CD8-positive, alpha-beta memory T cell (primary cell): Measurements from ENCODE around the gene ILDR2. TPM values are rescaled to one million over a fixed set of nuclear protein-coding genes. Genes with fewer than 3 reads are reported as not detected.

ENCODE experiments used
- CTCF ChIA-PET: fragments of 350-600 bp; sonication (Branson Sonifier 250); formaldehyde crosslinking; loops from one replicate; lab custom pipeline; 2021; ENCODE audit warnings: antibody characterized with exemption; lab: Charles Lee
- POLR2A ChIA-PET: fragments of 350-600 bp; sonication (Branson Sonifier 250); formaldehyde crosslinking; loops from one replicate; lab custom pipeline; 2021; ENCODE audit warnings: antibody characterized with exemption; lab: Charles Lee
- DNase-seq, 5 donors: peaks; one replicate each; pipeline versions ENCODE4 v3.0.0 to v3.0.0-alpha.2; 2020 to 2022; ENCODE audit warnings: mixed read lengths in 1 of 5
- H3K27ac ChIP-seq: one replicate; pipeline ENCODE4 v1.7.0; 2013; ENCODE audit warnings: low read depth, mild to moderate bottlenecking, low read length, moderate library complexity
- H3K27me3 ChIP-seq: 2 replicates; pipeline ENCODE4 v1.7.0; 2013; ENCODE audit warnings: low read length, mild to moderate bottlenecking; ENCODE audit not compliant: insufficient read depth, poor library complexity, severe bottlenecking
- H3K36me3 ChIP-seq: 2 replicates; pipeline ENCODE4 v1.7.0; 2013; ENCODE audit warnings: mild to moderate bottlenecking, low read length, moderate library complexity; ENCODE audit not compliant: insufficient read depth
- H3K4me1 ChIP-seq: 2 replicates; pipeline ENCODE4 v1.7.0; 2013; ENCODE audit warnings: mild to moderate bottlenecking, low read length, moderate library complexity; ENCODE audit not compliant: insufficient read depth
- H3K4me3 ChIP-seq: 2 replicates; pipeline ENCODE4 v1.7.0; 2013; ENCODE audit warnings: mild to moderate bottlenecking, low read length
- H3K9me3 ChIP-seq: 2 replicates; pipeline ENCODE4 v1.7.0; 2013; ENCODE audit warnings: mild to moderate bottlenecking, low read length
- H3K27ac Mint-ChIP-seq, 8 donors: one replicate each; pipeline ENCODE4 v1.8.0; 2020 to 2021; ENCODE audit warnings: mixed read lengths in 8 of 8, mild to moderate bottlenecking in 6 of 8, inconsistent platforms in 3 of 8, moderate library complexity in 3 of 8
- H3K27me3 Mint-ChIP-seq, 2 donors: one replicate each; pipeline ENCODE4 v1.8.0; 2020 to 2021; ENCODE audit warnings: mixed read lengths in 2 of 2, mild to moderate bottlenecking in 1 of 2, moderate library complexity in 1 of 2
- H3K36me3 Mint-ChIP-seq, 3 donors: one replicate each; pipeline ENCODE4 v1.8.0; 2020 to 2021; ENCODE audit warnings: mixed read lengths in 3 of 3, inconsistent platforms in 1 of 3, mild to moderate bottlenecking in 1 of 3
- H3K4me1 Mint-ChIP-seq, 3 donors: one replicate each; pipeline ENCODE4 v1.8.0; 2020 to 2021; ENCODE audit warnings: mixed read lengths in 3 of 3, inconsistent platforms in 1 of 3, mild to moderate bottlenecking in 1 of 3
- H3K4me3 Mint-ChIP-seq, 7 donors: one replicate each; pipeline ENCODE4 v1.8.0; 2020 to 2021; ENCODE audit warnings: mixed read lengths in 7 of 7, mild to moderate bottlenecking in 6 of 7, moderate library complexity in 4 of 7, inconsistent platforms in 2 of 7
- H3K9me3 Mint-ChIP-seq, 5 donors: one replicate each; pipeline ENCODE4 v1.8.0; 2020 to 2022; ENCODE audit warnings: mixed read lengths in 5 of 5, mild to moderate bottlenecking in 3 of 5, moderate library complexity in 2 of 5, inconsistent platforms in 1 of 5
- polyA plus RNA-seq: library from polyadenylated mRNA; unstranded; fragments of 300-500 nt; fragmentation: Illumina TruSeq; gene quantifications from one replicate; pipeline ENCODE4 v1.2.3, GENCODE V29; 2021
- total RNA-seq, 2 experiments: library from RNA; stranded (reverse); gene quantifications; one replicate each; pipeline ENCODE4 v1.2.3, GENCODE V29; 2021

The ILDR2 gene
- total and polyA plus RNA-seq, 3 experiments from 2014 or later: 3.9 to 4.4 TPM; not detected in 1

DNA sequence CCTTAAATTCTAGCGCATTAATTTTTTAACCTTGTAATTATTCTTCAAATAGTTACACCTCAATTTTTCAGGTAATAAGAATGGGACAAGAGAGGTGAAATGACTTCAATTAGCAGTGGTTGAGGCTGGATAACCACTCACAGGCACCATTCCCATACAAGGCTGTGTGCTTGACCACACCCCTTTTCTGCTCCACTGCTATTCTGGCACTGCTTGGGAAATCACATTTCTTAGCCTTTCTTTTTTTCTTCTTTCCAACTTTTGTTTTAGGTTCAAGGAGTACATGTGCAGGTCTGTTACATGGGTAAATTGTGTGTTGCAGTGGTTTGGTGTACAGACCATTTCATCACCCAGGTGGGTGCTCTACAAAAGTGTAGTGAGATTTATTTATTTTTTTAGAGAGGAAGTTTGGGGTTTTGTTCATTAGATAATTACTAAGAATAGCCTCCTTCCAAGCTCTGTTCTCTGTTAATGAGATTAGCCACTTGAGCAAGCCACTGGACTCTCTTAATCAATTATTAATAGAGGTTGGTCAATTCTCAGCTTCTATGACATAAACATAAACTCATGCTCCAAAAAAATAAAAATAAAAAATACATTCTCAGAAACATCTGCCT lies 14.4 kb downstream of the ILDR2 start:
- Mint-ChIP-seq H3K9me3 (no peaks in the 10 kb centered on the region), H3K4me3 (no peak overlapping the region), H3K36me3 (no peaks in the 10 kb centered on the region), H3K4me1 (no peaks in the 10 kb centered on the region), H3K27ac (no peak overlapping the region), H3K27me3 (peaks cover 7 to 40% of the 10 kb centered on the region in 2 donors)
- H3K4me1 ChIP-seq: no peaks in the 10 kb centered on the region
- no peaks in the 10 kb centered on the region for H3K9me3 ChIP-seq
- no peak overlapping the region for H3K4me3 ChIP-seq
- ChIA-PET CTCF (no interaction called here), POLR2A (no interaction called here)
- H3K27ac ChIP-seq: no peak overlapping the region
- H3K36me3 ChIP-seq: no peaks in the 10 kb centered on the region
- no peaks in the 10 kb centered on the region for H3K27me3 ChIP-seq
- no peak for DNase-seq

GRCh38 chr1:166956872-166957271 lies 18.5 kb downstream of the ILDR2 start:
- Histone ChIP-seq H3K4me3 (no peak overlapping the region), H3K27me3 (no peaks in the 10 kb centered on the region), H3K36me3 (no peaks in the 10 kb centered on the region), H3K9me3 (no peaks in the 10 kb centered on the region), H3K4me1 (no peaks in the 10 kb centered on the region), H3K27ac (no peak overlapping the region)
- no peak overlapping the region for H3K27ac Mint-ChIP-seq
- POLR2A ChIA-PET: no interaction called here
- no peaks in the 10 kb centered on the region for H3K4me1 Mint-ChIP-seq
- H3K27me3 Mint-ChIP-seq: peaks cover 7 to 45% of the 10 kb centered on the region in 2 donors
- H3K4me3 Mint-ChIP-seq: no peak overlapping the region
- H3K36me3 Mint-ChIP-seq: no peaks in the 10 kb centered on the region
- CTCF ChIA-PET: interaction anchor here (1.5 kb wide), 1 partner anchor 9 kb away, joined by 3 read pairs; no protein-coding TSS in a partner anchor
- no peaks in the 10 kb centered on the region for H3K9me3 Mint-ChIP-seq
- no peak for DNase-seq

GRCh38 chr1:166956057-166956850 lies 19.1 kb downstream of the ILDR2 start:
- no peak overlapping the region for H3K4me3 Mint-ChIP-seq

GRCh38 chr1:166953491-166953890 lies 21.8 kb downstream of the ILDR2 start:
- Mint-ChIP-seq H3K27me3 (peaks cover 4 to 36% of the 10 kb centered on the region in 2 donors), H3K36me3 (no peaks in the 10 kb centered on the region), H3K9me3 (no peaks in the 10 kb centered on the region), H3K27ac (no peak overlapping the region), H3K4me1 (no peaks in the 10 kb centered on the region), H3K4me3 (no peak overlapping the region)
- no peaks in the 10 kb centered on the region for H3K9me3 ChIP-seq
- no peaks in the 10 kb centered on the region for H3K36me3 ChIP-seq
- DNase-seq: no peak
- H3K4me3 ChIP-seq: no peak overlapping the region
- no peak overlapping the region for H3K27ac ChIP-seq
- ChIA-PET POLR2A (no interaction called here), CTCF (no interaction called here)
- no peaks in the 10 kb centered on the region for H3K4me1 ChIP-seq
- H3K27me3 ChIP-seq: no peaks in the 10 kb centered on the region

More at GRCh38 chr1:166956057-166956850, 19.1 kb downstream of the ILDR2 start:
- H3K36me3 Mint-ChIP-seq: no peaks in the 10 kb centered on the region
- Histone ChIP-seq H3K4me1 (no peaks in the 10 kb centered on the region), H3K4me3 (no peak overlapping the region), H3K36me3 (no peaks in the 10 kb centered on the region), H3K27ac (no peak overlapping the region), H3K9me3 (no peaks in the 10 kb centered on the region), H3K27me3 (no peaks in the 10 kb centered on the region)
- peaks cover 7 to 45% of the 10 kb centered on the region in 2 donors for H3K27me3 Mint-ChIP-seq
- H3K9me3 Mint-ChIP-seq: no peaks in the 10 kb centered on the region
- no peaks in the 10 kb centered on the region for H3K4me1 Mint-ChIP-seq
- DNase-seq: no peak
- H3K27ac Mint-ChIP-seq: no peak overlapping the region
- POLR2A ChIA-PET: no interaction called here
- CTCF ChIA-PET: interaction anchor here (1.5 kb wide), 1 partner anchor 10 kb away, joined by 3 read pairs; no protein-coding TSS in a partner anchor

GRCh38 chr1:166952002-166952746 lies 23.2 kb downstream of the ILDR2 start:
- Histone ChIP-seq H3K4me3 (no peak overlapping the region), H3K27ac (no peak overlapping the region), H3K36me3 (no peaks in the 10 kb centered on the region), H3K9me3 (no peaks in the 10 kb centered on the region), H3K27me3 (peaks cover 2% of the 10 kb centered on the region), H3K4me1 (no peaks in the 10 kb centered on the region)
- H3K36me3 Mint-ChIP-seq: no peaks in the 10 kb centered on the region
- ChIA-PET CTCF (no interaction called here), POLR2A (no interaction called here)
- no peak overlapping the region for H3K4me3 Mint-ChIP-seq
- no peaks in the 10 kb centered on the region for H3K9me3 Mint-ChIP-seq
- peaks cover 12 to 45% of the 10 kb centered on the region in 2 donors for H3K27me3 Mint-ChIP-seq
- H3K4me1 Mint-ChIP-seq: peaks cover 0 to 8% (median 0%) of the 10 kb centered on the region in 3 donors
- H3K27ac Mint-ChIP-seq: no peak overlapping the region
- no peak for DNase-seq

- no peak for DNase-seq
- Histone ChIP-seq H3K4me1 (no peaks in the 10 kb centered on the region), H3K27me3 (peaks cover 9% of the 10 kb centered on the region), H3K4me3 (no peak overlapping the region), H3K27ac (no peak overlapping the region), H3K36me3 (no peaks in the 10 kb centered on the region), H3K9me3 (no peaks in the 10 kb centered on the region)
- CTCF ChIA-PET: no interaction called here
- peaks cover 0 to 8% (median 5%) of the 10 kb centered on the region in 3 donors for H3K4me1 Mint-ChIP-seq
- H3K9me3 Mint-ChIP-seq: no peaks in the 10 kb centered on the region
- H3K27ac Mint-ChIP-seq: no peak overlapping the region
- no peak overlapping the region for H3K4me3 Mint-ChIP-seq
- peaks cover 17 to 50% of the 10 kb centered on the region in 2 donors for H3K27me3 Mint-ChIP-seq
- H3K36me3 Mint-ChIP-seq: no peaks in the 10 kb centered on the region
- POLR2A ChIA-PET: no interaction called here
These were observed 24.3 kb downstream of the ILDR2 start for GRCh38 chr1:166951050-166951449.

GRCh38 chr1:166950156-166950555 lies 25.2 kb downstream of the ILDR2 start:
- H3K9me3 Mint-ChIP-seq: no peaks in the 10 kb centered on the region
- H3K36me3 ChIP-seq: no peaks in the 10 kb centered on the region
- no peak overlapping the region for H3K27ac Mint-ChIP-seq
- no peaks in the 10 kb centered on the region for H3K9me3 ChIP-seq
- ChIA-PET CTCF (interaction anchor here (1.1 kb wide), 1 partner anchor 108 kb away, joined by 4 read pairs; no protein-coding TSS in a partner anchor), POLR2A (no interaction called here)
- no peak overlapping the region for H3K4me3 Mint-ChIP-seq
- H3K27me3 Mint-ChIP-seq: peaks cover 21 to 52% of the 10 kb centered on the region in 2 donors
- peaks cover under 1% of the 10 kb centered on the region for H3K4me1 ChIP-seq
- H3K27me3 ChIP-seq: peaks cover 9% of the 10 kb centered on the region
- no peak for DNase-seq
- H3K4me3 ChIP-seq: no peak overlapping the region
- H3K4me1 Mint-ChIP-seq: peaks cover 0 to 11% (median 5%) of the 10 kb centered on the region in 3 donors
- no peaks in the 10 kb centered on the region for H3K36me3 Mint-ChIP-seq
- no peak overlapping the region for H3K27ac ChIP-seq
